GM19239 (cell line): Measurements from ENCODE around the gene TRAPPC5.

Source experiments
- DNase-seq: peaks from one replicate; pipeline ENCODE4 v3.0.0; 2011; ENCODE audit warnings: low spot score; ENCODE audit not compliant: insufficient read length
- FAIRE-seq: peaks from 2 replicates; lab custom pipeline; 2011; peaks lifted over from hg19 to GRCh38; lab: Jason Lieb, UNC

The TRAPPC5 gene

GRCh38 chr19:7698583-7698982 lies 17.9 kb downstream of the TRAPPC5 start:
- DNase-seq: no peak
- no peak for FAIRE-seq

DNA sequence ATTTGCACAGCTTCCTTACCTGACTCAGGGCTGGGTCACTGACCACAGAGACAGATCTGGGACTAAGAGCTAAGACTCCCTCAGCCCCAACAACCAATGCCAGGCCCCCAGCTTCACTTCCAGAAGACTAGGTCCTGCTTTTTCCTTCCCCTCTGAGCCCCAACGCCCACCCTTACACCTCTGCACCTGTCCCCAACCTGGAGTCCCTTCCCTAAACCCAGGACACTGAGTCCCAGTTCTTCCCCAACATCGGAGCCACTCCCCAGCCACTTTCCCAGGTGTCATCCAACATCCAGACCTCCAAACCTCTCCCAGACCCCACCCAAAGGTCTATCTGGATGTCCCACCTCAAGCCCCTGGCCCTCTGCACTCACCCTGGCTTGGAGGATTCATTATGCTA lies 18.4 kb downstream of the TRAPPC5 start:
- FAIRE-seq: no peak
- DNase-seq: no peak

- DNase-seq (no peak), FAIRE-seq (peak; percentile 93)
Measured at GRCh38 chr19:7699417-7700401, 19.1 kb downstream of the TRAPPC5 start.

- no peak for FAIRE-seq
- no peak for DNase-seq
Measured at GRCh38 chr19:7701049-7701653, 20.5 kb downstream of the TRAPPC5 start.

- FAIRE-seq (peak; percentile 98), DNase-seq (no peak)
Measured at GRCh38 chr19:7701654-7702457, 21.2 kb downstream of the TRAPPC5 start, which contains the start of gene FCER2. TSS of gene FCER2 (minus strand) at chr19:7702131. CDS start at chr19:7699760, 2,371 bp downstream.

- FAIRE-seq: no peak
Measured at GRCh38 chr19:7703332-7703731, 22.7 kb downstream of the TRAPPC5 start.

DNA sequence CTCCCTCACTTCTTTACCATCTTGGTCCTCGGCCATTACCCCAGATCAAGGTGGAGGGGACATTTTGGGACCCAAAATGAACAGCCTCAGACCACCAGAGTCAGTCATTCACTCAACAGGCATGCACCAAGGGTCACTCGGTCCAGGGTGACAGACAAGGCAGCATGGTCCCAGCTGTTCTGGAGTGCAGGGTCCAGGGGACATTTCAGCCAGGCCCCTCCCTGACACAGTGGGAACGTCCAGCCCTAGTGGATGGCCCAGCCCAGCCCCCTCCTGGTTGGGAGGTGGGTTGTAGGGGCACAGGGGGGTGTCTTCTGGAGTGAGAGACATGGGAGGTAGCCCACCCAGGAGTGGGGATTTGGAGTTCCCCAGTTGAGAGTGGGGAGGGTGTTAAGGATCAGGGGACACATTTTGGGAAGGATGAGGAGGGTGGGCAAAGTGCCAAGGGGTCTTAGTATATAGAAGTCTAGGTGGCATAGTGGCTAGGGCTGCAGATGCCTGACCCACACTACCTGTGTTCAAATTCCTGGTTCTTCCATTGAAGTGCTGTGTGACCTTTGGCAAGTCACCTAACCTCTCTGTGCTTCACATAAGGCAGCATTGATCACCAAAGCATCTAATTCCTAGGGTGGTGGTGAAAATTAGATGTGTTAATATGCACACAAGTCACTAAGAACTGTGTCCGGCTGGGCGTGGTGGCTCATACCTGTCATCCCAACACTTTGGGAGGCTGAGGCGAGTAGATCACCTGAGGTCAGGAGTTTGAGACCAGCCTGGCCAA lies 23.8 kb downstream of the TRAPPC5 start:
- no peak for FAIRE-seq

More at GRCh38 chr19:7703332-7703731, 22.7 kb downstream of the TRAPPC5 start:
- DNase-seq: no peak

GRCh38 chr19:7705387-7706187 lies 25.0 kb downstream of the TRAPPC5 start:
- peak; percentile 100 for FAIRE-seq
- DNase-seq: no peak

More for the DNA sequence above, 23.8 kb downstream of the TRAPPC5 start:
- DNase-seq: no peak

- DNase-seq: no peak
- peak; percentile 72 for FAIRE-seq
Measured at GRCh38 chr19:7706188-7706954, 25.7 kb downstream of the TRAPPC5 start.

DNA sequence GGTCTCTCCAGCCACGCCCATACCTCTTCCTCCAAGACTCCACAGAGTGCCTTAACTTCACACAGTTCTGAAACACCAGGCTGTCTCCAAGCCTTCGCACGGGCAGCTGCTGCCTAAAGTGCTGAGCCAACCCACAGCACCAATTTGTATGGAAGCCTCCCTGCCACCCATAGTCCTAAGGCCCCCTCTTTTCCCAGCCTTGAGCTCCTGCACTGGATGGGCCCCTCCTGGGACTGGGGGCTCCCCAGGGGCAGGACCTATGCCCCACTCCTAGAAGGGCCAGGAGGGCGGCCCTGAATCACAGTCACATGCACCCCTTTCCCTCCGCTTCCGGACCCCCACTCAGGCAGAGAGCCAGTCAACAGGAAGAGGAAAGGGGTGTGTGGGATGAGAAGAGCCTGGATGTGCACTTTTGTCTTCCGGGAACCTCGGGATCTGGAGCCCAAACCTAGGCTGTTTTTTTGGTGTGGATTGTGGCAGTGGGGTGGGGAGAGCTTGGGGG lies 26.4 kb downstream of the TRAPPC5 start:
- DNase-seq: no peak
- FAIRE-seq: no peak

DNA sequence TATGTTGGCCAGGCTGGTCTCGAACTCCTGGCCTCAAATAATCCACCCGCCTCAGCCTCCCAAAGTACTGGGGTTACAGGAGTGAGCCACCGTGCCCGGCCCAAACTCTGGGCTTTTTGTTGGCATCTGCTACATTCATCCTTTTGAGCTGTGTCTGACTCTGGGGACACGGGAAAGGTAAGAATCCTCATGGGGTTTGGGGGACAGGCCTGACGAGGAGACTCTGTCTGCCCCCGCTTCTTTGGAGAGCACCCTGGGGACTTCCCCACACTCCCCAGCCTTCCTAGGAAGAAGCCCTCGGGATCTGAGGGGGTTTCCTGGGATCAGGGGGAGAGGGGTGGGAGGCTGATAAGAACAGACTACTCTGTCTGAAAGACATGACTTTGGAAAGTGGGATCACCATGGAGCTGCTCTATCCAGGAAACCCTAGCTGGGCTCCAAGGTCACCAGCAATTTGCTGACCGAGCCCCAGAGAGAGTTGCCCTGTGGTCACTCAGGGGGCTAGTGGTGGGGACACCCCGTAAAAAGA lies 29.4 kb downstream of the TRAPPC5 start:
- FAIRE-seq: no peak
- no peak for DNase-seq

DNA sequence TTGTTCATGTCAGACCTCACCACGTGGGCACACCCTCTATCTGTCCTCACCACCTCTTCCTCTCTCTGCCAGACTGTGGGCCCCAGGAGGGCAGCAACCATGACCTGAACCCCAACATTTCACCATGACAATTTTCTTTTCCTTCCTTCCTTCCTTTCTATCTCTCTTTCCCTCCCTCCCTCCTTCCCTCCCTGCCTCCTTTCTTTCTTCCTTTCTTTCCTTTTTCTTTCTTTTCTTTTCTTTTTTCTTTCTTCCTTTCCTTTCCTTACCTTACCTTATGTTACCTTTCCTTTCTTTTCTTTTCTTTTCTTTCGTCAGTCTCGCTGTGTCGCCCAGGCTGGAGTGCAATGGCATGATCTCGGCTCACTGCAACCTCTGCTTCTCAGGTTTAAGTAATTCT lies 30.0 kb downstream of the TRAPPC5 start:
- DNase-seq (no peak), FAIRE-seq (no peak)

- no peak for FAIRE-seq
- DNase-seq: no peak
Measured at GRCh38 chr19:7715671-7716070, 35.0 kb downstream of the TRAPPC5 start.

GRCh38 chr19:7716762-7717161 lies 36.1 kb downstream of the TRAPPC5 start:
- DNase-seq (no peak), FAIRE-seq (no peak)

DNA sequence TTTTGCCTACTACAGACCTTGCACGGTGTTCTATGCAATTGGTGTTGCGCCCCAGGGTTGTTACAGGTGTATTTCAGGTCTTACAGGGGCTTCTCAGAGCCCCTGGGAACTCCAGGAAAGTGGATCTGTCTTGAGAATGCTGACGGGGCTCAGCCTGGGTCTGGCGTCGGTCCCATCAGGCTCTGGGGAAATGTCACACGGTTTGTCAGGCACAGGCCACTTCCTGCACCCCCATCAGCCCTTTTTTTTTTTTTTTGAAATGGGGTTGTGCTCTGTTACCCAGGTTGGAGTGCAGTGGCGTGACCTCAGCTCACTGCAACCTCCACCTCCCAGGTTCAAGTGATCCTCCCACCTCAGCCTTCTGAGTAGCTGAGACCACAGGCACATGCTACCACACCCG lies 38.0 kb downstream of the TRAPPC5 start:
- DNase-seq (no peak), FAIRE-seq (no peak)

DNA sequence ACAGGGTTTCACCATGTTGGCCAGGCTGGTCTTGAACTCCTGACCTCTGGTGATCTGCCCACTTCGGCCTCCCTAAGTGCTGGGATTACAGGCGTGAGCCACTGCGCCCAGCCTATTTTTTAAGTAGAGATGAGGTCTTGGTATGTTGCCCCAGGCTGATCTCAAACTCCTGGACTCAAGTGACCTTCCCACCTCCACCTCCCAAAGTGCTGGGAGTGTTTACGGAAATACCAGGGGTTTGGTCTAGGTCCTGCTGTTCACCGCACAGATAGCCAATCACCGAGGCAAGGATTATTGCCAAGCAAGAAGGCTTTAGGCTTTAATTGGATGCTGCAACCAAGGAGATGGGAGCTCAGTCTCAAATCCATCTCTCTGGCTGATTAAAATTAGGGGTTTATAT lies 39.7 kb downstream of the TRAPPC5 start:
- FAIRE-seq (no peak), DNase-seq (no peak)

DNA sequence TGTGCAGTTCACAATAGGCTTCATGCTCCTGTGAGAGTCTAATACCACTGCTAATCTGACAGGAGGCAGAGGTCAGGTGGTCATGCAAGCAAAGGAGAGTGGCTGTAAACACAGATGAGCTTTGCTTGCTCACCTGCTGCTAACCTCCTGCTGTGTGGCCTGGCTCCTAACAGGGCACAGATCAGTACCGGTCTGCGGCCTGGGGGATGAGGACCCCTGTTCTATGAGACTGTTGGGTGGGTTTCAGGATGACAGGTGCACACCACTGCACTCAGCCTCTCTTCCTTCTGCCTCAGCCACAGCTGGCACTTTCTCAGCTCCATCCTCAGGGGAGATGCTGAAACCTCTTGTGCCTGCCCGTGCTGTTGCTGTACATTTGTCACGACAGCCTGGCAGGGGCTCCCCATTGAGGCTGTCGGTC lies 41.6 kb downstream of the TRAPPC5 start:
- no peak for DNase-seq
- peak; percentile 71 for FAIRE-seq

GRCh38 chr19:7725791-7726190 lies 45.2 kb downstream of the TRAPPC5 start:
- DNase-seq (no peak), FAIRE-seq (no peak)
